GM23248 (cell line): ENCODE data around the gene FMO5. TPM values are rescaled to one million over a fixed set of nuclear protein-coding genes. Genes with fewer than 3 reads are reported as not detected.

Source experiments
- DNase-seq: peaks from one replicate; pipeline ENCODE4 v3.0.0-alpha.2; 2015
- H2AFZ ChIP-seq: fragments of 200-600 bp; sonication (generic); 2 replicates; pipeline ENCODE4 v1.6.1; 2016; ENCODE audit warnings: antibody characterized with exemption
- H3F3A ChIP-seq: fragments of 200-600 bp; sonication (generic); 2 replicates; pipeline ENCODE4 v1.6.1; 2016; ENCODE audit warnings: mild to moderate bottlenecking, antibody characterized with exemption, mixed run types; ENCODE audit not compliant: insufficient read depth
- H3K27ac ChIP-seq: fragments of 200-600 bp; sonication (generic); 2 replicates; pipeline ENCODE4 v1.5.1; 2016; ENCODE audit warnings: mild to moderate bottlenecking
- H3K27me3 ChIP-seq: fragments of 200-600 bp; sonication (generic); replicated peaks from 2 replicates; pipeline ENCODE4 v1.6.1; 2016; ENCODE audit warnings: mild to moderate bottlenecking; ENCODE audit not compliant: insufficient read depth
- H3K36me3 ChIP-seq: fragments of 200-600 bp; sonication (generic); 2 replicates; pipeline ENCODE4 v1.6.1; 2016; ENCODE audit warnings: low read depth, mild to moderate bottlenecking
- H3K4me1 ChIP-seq: fragments of 200-600 bp; sonication (generic); 2 replicates; pipeline ENCODE4 v1.6.1; 2016; ENCODE audit warnings: mild to moderate bottlenecking; ENCODE audit not compliant: insufficient read depth
- H3K4me2 ChIP-seq: fragments of 200-600 bp; sonication (generic); one replicate; pipeline ENCODE4 v1.6.1; 2016; ENCODE audit warnings: mild to moderate bottlenecking; ENCODE audit not compliant: unreplicated experiment
- H3K4me3 ChIP-seq: fragments of 200-600 bp; sonication (generic); 2 replicates; pipeline ENCODE4 v1.5.1; 2016; ENCODE audit warnings: mild to moderate bottlenecking
- H3K79me2 ChIP-seq: fragments of 200-600 bp; sonication (generic); 2 replicates; pipeline ENCODE4 v1.6.1; 2016; ENCODE audit warnings: mild to moderate bottlenecking; ENCODE audit not compliant: insufficient read depth
- H3K9ac ChIP-seq: fragments of 200-600 bp; sonication (generic); 2 replicates; pipeline ENCODE4 v1.6.1; 2016; ENCODE audit warnings: mild to moderate bottlenecking
- H3K9me2 ChIP-seq: fragments of 200-600 bp; sonication (generic); 2 replicates; pipeline ENCODE4 v1.6.1; 2016; ENCODE audit warnings: mixed run types, mild to moderate bottlenecking, moderate library complexity; ENCODE audit not compliant: insufficient read depth
- H3K9me3 ChIP-seq: fragments of 200-600 bp; sonication (generic); one replicate; pipeline ENCODE4 v1.6.1; 2017; ENCODE audit warnings: low read depth
- H4K20me1 ChIP-seq: fragments of 200-600 bp; sonication (generic); 2 replicates; pipeline ENCODE4 v1.6.0; 2016; ENCODE audit not compliant: insufficient read depth
- EZH2 ChIP-seq: fragments of 200-600 bp; sonication (generic); IDR thresholded peaks from 2 replicates; pipeline ENCODE4 v1.6.1; 2018; ENCODE audit warnings: antibody characterized with exemption, mild to moderate bottlenecking; ENCODE audit not compliant: insufficient read depth, poor library complexity, severe bottlenecking
- EZH2phosphoT487 ChIP-seq: fragments of 200-600 bp; sonication (generic); IDR thresholded peaks from 2 replicates; pipeline ENCODE4 v1.6.1; 2018; ENCODE audit warnings: antibody characterized with exemption, moderate library complexity, mild to moderate bottlenecking, low read depth; ENCODE audit not compliant: insufficient read depth
- WGBS, 2 experiments: methylation state at CpG; one replicate each; pipeline ENCODE4 v1.1.6; 2015 to 2017; ENCODE audit warnings: low lambda C conversion rate in 2 of 2, low coverage in 1 of 2; ENCODE audit errors: missing lambda C conversion rate in 2 of 2; 5-methylcytosine and 5-hydroxymethylcytosine counted together
- in situ Hi-C: fragments of 300-500 bp; cut with MboI; formaldehyde crosslinking; loops from 2 replicates; pipeline ENCODE4 v1.15.0; 2020
- polyA plus RNA-seq: library from polyadenylated mRNA; unstranded; fragments of >200 nt; fragmentation: Nextera tagmentation; extraction: Ambion mirVana; gene quantifications from 2 replicates; pipeline ENCODE4 v1.2.1, GENCODE V29; 2016
- total RNA-seq: library from RNA; depleted of rRNA; stranded (reverse); fragments of >200 nt; shearing (Covaris generic); gene quantifications from 2 replicates; pipeline ENCODE4 v1.2.3, GENCODE V29; 2014

FMO5 gene
- total and polyA plus RNA-seq, 2 experiments from 2014 or later, result 1.2 to 4.9 TPM

DNA sequence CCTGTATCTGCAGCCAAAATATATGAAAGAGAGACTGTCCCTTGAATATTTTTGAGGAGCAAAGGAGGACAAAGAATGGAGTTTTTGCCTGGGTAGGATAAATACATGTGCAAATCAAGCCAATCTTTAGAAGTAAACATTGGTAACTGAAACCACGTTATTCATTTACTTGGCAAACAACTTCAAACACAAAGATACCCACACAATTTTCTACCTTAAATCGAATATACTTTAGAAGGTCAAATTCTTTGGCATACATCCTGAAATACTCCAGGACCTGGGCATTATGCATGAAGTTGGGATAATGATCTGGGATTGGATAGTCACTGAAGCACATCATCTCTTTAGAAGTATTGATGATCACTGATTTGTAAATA is 9.6 kb downstream of the FMO5 start:
- Histone ChIP-seq H3F3A (no peaks in the 10 kb centered on the region), H3K4me3 (no peak overlapping the region), H3K27me3 (no peaks in the 10 kb centered on the region), H3K36me3 (no peaks in the 10 kb centered on the region), H4K20me1 (no peaks in the 10 kb centered on the region), H3K4me1 (no peaks in the 10 kb centered on the region), H3K9me2 (no peaks in the 10 kb centered on the region), H3K27ac (no peak overlapping the region), H3K4me2 (no peak overlapping the region), H2AFZ (no peak overlapping the region), H3K79me2 (no peaks in the 10 kb centered on the region), H3K9ac (no peak overlapping the region), H3K9me3 (no peaks in the 10 kb centered on the region)
- no peak for DNase-seq
- 79% methylated on average over 2 of the region's 2 CpGs for WGBS, 2 experiments
- TF ChIP-seq EZH2 (no peak), EZH2phosphoT487 (no peak)
- in situ Hi-C loops, result no loop called here

DNA sequence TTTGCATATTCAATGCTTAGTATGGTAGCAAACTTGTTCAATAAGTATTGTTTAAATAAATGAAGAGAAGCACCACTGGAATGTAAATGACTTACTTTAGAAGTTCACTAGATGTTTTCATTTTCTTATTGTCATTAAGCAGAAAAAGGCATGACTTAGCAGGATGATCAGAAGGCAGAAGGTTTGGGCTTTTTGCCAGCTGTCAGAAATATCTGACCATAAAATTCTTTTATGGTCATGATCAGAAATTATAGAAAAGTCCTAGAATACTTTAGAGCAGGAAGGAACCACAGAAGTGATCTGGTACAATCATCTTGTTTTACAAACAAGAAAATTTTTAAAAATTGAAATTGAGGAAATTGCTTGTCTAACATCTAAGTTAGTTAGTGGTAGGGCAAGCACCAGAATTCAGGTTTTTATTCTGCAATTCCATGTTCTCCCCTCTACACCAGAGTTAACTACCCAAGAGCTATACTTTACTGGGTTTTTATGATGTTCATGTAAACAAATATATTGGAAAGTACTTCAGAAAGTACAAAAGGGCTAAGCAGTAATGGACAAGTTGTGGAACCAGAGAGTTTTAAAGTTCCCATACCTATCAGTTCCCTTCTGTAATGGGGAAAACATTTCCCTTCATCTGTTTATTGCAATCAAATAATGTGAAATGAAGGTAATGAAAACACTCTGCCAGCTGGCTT is 10.1 kb downstream of the FMO5 start:
- Histone ChIP-seq H3K9ac (no peak overlapping the region), H4K20me1 (no peaks in the 10 kb centered on the region), H3F3A (no peaks in the 10 kb centered on the region), H3K9me3 (no peaks in the 10 kb centered on the region), H3K27ac (no peak overlapping the region), H3K4me3 (no peak overlapping the region), H3K36me3 (no peaks in the 10 kb centered on the region), H3K79me2 (no peaks in the 10 kb centered on the region), H3K4me2 (no peak overlapping the region), H3K27me3 (no peaks in the 10 kb centered on the region), H3K4me1 (no peaks in the 10 kb centered on the region), H2AFZ (no peak overlapping the region), H3K9me2 (no peaks in the 10 kb centered on the region)
- TF ChIP-seq EZH2 (no peak), EZH2phosphoT487 (no peak)
- DNase-seq, result no peak
- in situ Hi-C loops, result no loop called here

DNA sequence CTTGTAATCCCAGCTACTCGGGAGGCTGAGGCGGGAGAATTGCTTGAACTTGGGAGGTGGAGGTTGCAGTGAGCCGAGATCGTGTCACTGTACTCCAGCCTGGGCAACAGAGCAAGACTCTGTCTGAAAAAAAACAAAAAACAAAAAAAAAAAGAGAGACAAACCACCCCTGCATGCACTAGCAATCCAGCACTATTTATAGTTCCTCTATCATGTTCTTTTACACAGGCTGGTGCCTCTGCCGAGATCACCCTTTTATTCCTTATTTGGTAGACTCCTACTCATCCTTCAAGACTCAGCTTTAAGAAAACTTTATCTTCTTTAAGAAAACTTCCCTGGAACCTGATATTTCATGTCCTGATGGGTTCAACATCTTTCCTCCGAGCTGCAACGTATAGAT is 10.8 kb downstream of the FMO5 start:
- WGBS, 2 experiments, result 95 to 97% methylated on average over 6 to 7 of the region's 7 CpGs
- Histone ChIP-seq H3K4me1 (no peaks in the 10 kb centered on the region), H3K9ac (no peak overlapping the region), H3K36me3 (no peaks in the 10 kb centered on the region), H3K79me2 (no peaks in the 10 kb centered on the region), H3F3A (no peaks in the 10 kb centered on the region), H2AFZ (no peak overlapping the region), H3K4me3 (no peak overlapping the region), H3K27me3 (no peaks in the 10 kb centered on the region), H3K4me2 (no peak overlapping the region), H3K27ac (no peak overlapping the region), H3K9me3 (no peaks in the 10 kb centered on the region), H4K20me1 (no peaks in the 10 kb centered on the region), H3K9me2 (no peaks in the 10 kb centered on the region)
- no peak for DNase-seq
- in situ Hi-C loops, result no loop called here
- TF ChIP-seq EZH2 (no peak), EZH2phosphoT487 (no peak)

DNA sequence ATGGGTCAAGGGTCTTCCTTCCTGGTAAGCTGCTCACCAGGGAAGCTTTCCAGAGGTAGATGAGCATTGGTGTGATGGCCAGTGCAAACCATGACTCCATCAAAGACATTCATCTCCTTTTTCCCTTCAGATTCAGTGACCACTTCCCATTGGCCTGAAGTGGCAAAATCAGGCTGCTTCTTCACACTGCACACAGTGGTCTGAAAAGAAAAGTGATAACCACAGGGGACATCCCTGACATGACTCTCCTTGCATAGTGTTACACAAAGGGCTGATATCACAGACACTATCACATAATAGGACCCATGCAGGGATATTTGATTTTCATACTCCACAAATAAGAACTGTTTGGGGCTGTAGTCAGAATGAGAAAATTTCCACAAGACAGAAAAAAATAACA is 11.9 kb downstream of the FMO5 start:
- no peak for DNase-seq
- Histone ChIP-seq H3K9me2 (no peaks in the 10 kb centered on the region), H4K20me1 (no peaks in the 10 kb centered on the region), H3K79me2 (no peaks in the 10 kb centered on the region), H3K9me3 (no peaks in the 10 kb centered on the region), H3K36me3 (no peaks in the 10 kb centered on the region), H3K4me3 (no peak overlapping the region), H3K4me1 (no peaks in the 10 kb centered on the region), H3F3A (no peaks in the 10 kb centered on the region), H3K4me2 (no peak overlapping the region), H3K9ac (no peak overlapping the region), H3K27ac (no peak overlapping the region), H2AFZ (no peak overlapping the region), H3K27me3 (no peaks in the 10 kb centered on the region)
- TF ChIP-seq EZH2, result no peak
- no peak for TF ChIP-seq EZH2phosphoT487
- in situ Hi-C loops, result no loop called here

DNA sequence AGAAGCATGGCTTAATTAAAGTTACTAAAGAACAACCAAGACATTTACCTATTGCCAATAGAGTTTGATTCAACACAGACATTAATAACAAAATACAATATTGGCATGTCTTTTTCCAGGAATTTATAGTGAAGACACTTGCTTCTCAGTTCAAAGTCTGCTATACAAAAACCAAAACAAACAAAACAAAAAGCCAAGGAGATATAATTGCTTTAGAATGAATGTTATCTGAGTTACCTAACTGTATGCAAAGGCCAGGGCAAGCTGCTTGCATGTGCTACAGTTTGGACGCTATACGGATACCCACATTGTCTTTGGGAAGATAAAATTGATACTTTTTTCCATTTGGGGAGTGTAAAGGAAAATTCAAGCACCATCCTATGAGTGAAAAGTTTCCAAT is 13.6 kb downstream of the FMO5 start:
- H3K27me3 ChIP-seq, result no peaks in the 10 kb centered on the region
- TF ChIP-seq EZH2phosphoT487 (no peak), EZH2 (no peak)
- no peaks in the 10 kb centered on the region for H3K4me1 ChIP-seq
- no peaks in the 10 kb centered on the region for H3K9me3 ChIP-seq
- H3K4me3 ChIP-seq, result no peak overlapping the region
- no peaks in the 10 kb centered on the region; the same call in 1 of the 2 replicates for H4K20me1 ChIP-seq
- DNase-seq, result no peak
- no peaks in the 10 kb centered on the region for H3K79me2 ChIP-seq
- no peak overlapping the region for H3K4me2 ChIP-seq
- no peaks in the 10 kb centered on the region for H3K36me3 ChIP-seq
- H3K9me2 ChIP-seq, result no peaks in the 10 kb centered on the region
- H3K27ac ChIP-seq, result no peak overlapping the region
- in situ Hi-C loops, result no loop called here
- H3F3A ChIP-seq, result no peaks in the 10 kb centered on the region
- H2AFZ ChIP-seq, result no peak overlapping the region
- 92 to 100% methylated on average over 2 of the region's 2 CpGs for WGBS, 2 experiments
- H3K9ac ChIP-seq, result no peak overlapping the region
